ENCODE measurements around the gene HIPK2. TPM values are rescaled to one million over a fixed set of nuclear protein-coding genes. Genes with fewer than 3 reads are reported as not detected.

The HIPK2 gene
- total and polyA plus RNA-seq, 2 experiments from 2014 or later, result 23.2 to 47.0 TPM

DNA sequence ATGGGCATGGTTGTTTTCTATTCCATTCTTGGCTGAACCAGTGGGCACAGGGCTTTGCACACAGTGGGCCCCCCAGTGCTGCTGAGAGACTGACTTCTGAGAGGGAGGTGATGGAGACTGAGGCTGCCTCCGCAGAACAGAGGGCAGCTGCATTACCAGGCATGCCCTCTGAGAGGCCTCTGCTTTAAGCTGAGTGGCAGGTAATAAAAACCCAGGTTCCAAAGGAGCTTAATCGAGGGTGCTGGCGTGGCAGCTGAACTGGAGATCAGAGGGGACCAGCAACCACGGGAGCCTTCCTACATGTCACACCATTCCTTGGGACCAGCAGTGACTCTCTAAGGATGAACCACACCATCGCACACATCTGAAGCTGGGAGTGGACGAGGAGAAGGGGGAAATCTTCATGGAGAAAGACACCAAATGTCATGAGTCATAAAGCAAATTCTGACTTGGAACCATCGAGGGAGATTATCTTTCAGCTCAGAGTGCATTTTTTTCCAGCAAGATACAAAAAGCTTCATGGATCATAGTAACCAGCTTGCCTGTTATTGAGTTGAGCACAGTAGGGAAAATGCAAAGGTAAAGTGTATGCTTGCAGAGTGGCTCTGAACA, 24.6 kb downstream of the HIPK2 start:
- Histone ChIP-seq H3K9me3 (ENCODE audit: low read depth) (no peaks in the 10 kb centered on the region), H3K4me1 (ENCODE audit: low read depth) (peaks cover 8% of the 10 kb centered on the region), H3K36me3 (no peaks in the 10 kb centered on the region), H3K27me3 (no peaks in the 10 kb centered on the region), H3K4me3 (no peak overlapping the region), H3K27ac (no peak overlapping the region)
- no peak for DNase-seq (ENCODE audit: low read depth in 1 of 2, low spot score in 1 of 2)
- TF ChIP-seq, protein P1, sequence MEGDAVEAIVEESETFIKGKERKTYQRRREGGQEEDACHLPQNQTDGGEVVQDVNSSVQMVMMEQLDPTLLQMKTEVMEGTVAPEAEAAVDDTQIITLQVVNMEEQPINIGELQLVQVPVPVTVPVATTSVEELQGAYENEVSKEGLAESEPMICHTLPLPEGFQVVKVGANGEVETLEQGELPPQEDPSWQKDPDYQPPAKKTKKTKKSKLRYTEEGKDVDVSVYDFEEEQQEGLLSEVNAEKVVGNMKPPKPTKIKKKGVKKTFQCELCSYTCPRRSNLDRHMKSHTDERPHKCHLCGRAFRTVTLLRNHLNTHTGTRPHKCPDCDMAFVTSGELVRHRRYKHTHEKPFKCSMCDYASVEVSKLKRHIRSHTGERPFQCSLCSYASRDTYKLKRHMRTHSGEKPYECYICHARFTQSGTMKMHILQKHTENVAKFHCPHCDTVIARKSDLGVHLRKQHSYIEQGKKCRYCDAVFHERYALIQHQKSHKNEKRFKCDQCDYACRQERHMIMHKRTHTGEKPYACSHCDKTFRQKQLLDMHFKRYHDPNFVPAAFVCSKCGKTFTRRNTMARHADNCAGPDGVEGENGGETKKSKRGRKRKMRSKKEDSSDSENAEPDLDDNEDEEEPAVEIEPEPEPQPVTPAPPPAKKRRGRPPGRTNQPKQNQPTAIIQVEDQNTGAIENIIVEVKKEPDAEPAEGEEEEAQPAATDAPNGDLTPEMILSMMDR (IDR thresholded peaks at IDR 0.05; ENCODE audit: low read depth, low read length), result no peak

DNA sequence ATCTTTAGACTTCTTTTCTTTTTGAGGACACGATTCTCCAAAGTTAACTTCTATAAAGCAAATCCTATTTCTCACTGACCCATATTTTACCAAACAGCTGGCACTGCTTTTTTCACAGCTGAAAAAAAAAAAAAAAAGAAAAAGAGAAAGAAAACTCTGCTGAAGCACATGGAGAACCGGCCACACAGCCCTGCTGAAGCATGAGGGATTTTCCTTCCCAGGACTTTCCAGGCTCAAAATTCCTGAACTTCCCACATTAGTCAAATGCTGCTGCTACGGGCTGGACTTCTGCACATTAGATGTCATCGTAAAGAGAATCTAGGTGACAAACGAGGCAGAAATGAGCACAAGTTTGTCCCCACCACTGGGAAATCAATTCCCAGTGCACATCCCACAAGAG, 25.2 kb downstream of the HIPK2 start:
- Histone ChIP-seq H3K27me3 (no peaks in the 10 kb centered on the region), H3K36me3 (no peaks in the 10 kb centered on the region), H3K4me1 (ENCODE audit: low read depth) (peaks cover 7% of the 10 kb centered on the region), H3K9me3 (ENCODE audit: low read depth) (no peaks in the 10 kb centered on the region), H3K4me3 (no peak overlapping the region), H3K27ac (no peak overlapping the region)
- DNase-seq (ENCODE audit: low read depth in 1 of 2, low spot score in 1 of 2), result no peak
- TF ChIP-seq, protein P1 (IDR thresholded peaks at IDR 0.05; ENCODE audit: low read depth, low read length), result no peak

DNA sequence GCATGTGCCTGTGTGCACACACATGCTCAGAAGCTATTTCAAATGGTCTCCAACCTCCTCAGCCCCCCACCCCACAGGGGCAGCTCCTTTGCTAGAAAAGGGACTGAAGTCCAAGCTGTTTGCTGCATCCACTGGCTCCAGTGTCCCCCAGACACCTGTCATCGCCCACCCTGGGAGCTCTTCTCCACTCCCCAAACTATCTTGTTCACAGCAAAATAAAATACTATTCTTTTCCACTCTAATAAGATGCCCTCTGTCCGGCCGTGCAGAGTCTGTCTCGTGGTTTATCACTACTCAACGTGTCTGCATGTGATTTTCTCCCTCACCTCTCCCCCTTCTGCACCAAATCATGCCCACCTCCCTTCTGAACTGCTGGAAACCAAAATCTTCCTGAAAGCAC, 25.6 kb downstream of the HIPK2 start:
- H3K27ac ChIP-seq, result no peak overlapping the region

DNA sequence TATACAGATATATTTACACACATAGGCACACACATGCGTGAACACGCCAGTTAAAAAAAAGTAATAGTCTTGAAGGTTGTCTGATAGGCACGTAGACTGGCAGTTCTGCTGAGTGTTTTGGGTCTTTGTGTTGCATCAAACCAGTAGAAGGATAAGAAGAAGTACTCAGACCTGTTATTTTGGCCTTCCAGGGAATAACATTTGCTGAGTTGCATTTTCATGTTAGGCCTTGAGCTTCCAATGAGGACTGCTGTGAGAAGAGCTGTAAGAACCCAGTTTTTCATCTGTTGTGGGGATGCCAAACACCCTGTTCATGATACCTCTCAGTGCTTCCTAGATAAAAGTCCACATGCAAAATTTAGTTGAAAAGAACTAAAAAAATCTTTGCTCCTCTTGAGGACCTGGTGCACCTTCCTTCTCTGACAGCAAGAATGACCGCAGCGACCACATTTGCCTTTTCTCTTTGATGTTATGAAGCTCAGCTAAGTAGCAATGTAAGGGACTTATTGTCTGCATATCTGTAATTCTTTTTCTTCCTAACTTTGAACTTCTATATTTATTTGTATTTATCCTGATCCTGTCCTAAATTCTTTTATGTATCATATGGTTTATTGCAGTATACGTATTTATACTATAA, 27.2 kb downstream of the HIPK2 start:
- Histone ChIP-seq H3K4me3 (no peak overlapping the region), H3K36me3 (no peaks in the 10 kb centered on the region), H3K4me1 (ENCODE audit: low read depth) (peaks cover 11% of the 10 kb centered on the region), H3K9me3 (ENCODE audit: low read depth) (no peaks in the 10 kb centered on the region), H3K27ac (no peak overlapping the region), H3K27me3 (no peaks in the 10 kb centered on the region)
- TF ChIP-seq, protein P1 (IDR thresholded peaks at IDR 0.05; ENCODE audit: low read depth, low read length), result no peak
- DNase-seq (ENCODE audit: low read depth in 1 of 2, low spot score in 1 of 2), result no peak

More for the DNA sequence above, 25.6 kb downstream of the HIPK2 start:
- TF ChIP-seq, protein P1 (IDR thresholded peaks at IDR 0.05; ENCODE audit: low read depth, low read length), result no peak
- Histone ChIP-seq H3K4me3 (no peak overlapping the region), H3K9me3 (ENCODE audit: low read depth) (no peaks in the 10 kb centered on the region), H3K36me3 (no peaks in the 10 kb centered on the region), H3K27me3 (no peaks in the 10 kb centered on the region), H3K4me1 (ENCODE audit: low read depth) (peaks cover 3% of the 10 kb centered on the region)
- no peak for DNase-seq (ENCODE audit: low read depth in 1 of 2, low spot score in 1 of 2)

DNA sequence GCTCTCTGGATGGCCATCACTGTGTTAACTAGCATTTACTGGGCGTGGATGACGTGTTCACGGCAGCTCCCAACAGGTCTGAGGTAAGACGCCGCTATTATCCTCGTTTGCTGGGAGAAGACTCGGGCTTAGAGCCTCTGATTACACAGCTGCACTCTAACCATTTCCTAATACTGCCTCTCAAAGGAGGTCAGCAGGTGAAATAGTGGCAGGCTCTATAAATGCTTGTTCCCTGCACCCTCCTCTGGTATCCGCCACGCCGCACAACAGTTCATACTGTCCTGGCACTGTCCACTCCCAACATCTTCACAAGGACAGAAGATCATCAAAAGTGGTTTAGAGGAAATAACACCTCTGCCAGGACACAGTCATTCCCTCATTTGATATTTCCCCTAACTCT, 28.3 kb downstream of the HIPK2 start:
- H3K4me1 ChIP-seq (ENCODE audit: low read depth), result peaks cover 17% of the 10 kb centered on the region
- H3K27me3 ChIP-seq, result no peaks in the 10 kb centered on the region
- DNase-seq (ENCODE audit: low read depth in 1 of 2, low spot score in 1 of 2), result no peak
- no peaks in the 10 kb centered on the region for H3K36me3 ChIP-seq
- H3K27ac ChIP-seq, result no peak overlapping the region
- H3K4me3 ChIP-seq, result no peak overlapping the region
- no peaks in the 10 kb centered on the region for H3K9me3 ChIP-seq (ENCODE audit: low read depth)
- TF ChIP-seq, protein P1 (IDR thresholded peaks at IDR 0.05; ENCODE audit: low read depth, low read length), result no peak
